H1 (cell line): Measurements from ENCODE around the gene LDLRAD4. TPM values are rescaled to one million over a fixed set of nuclear protein-coding genes. Genes with fewer than 3 reads are reported as not detected.

Experiments
- CTCF ChIA-PET: fragments of 300-600 bp; sonication (Branson Sonifier 250); formaldehyde crosslinking; loops from one replicate; lab custom pipeline; 2021; ENCODE audit not compliant: partially characterized antibody; lab: Charles Lee
- POLR2A ChIA-PET: fragments of 300-600 bp; sonication (Branson Sonifier 250); formaldehyde crosslinking; loops from one replicate; lab custom pipeline; 2021; ENCODE audit warnings: inconsistent platforms; ENCODE audit not compliant: partially characterized antibody; lab: Charles Lee
- DNase-seq, 2 experiments: peaks; one replicate each; pipeline versions ENCODE4 v3.0.0 to v3.0.0-alpha.2; 2010 to 2022; ENCODE audit warnings: low spot score in 2 of 2, low read depth in 1 of 2, mixed read lengths in 1 of 2
- FAIRE-seq: peaks from 2 replicates; lab custom pipeline; 2011; peaks lifted over from hg19 to GRCh38; lab: Jason Lieb, UNC
- H2AFZ ChIP-seq: 2 replicates; pipeline ENCODE4 v1.8.1; 2012; ENCODE audit warnings: low read length, inconsistent platforms
- H2AK5ac ChIP-seq: 2 replicates; pipeline ENCODE4 v1.6.1; 2013; ENCODE audit warnings: low read depth, low read length
- H2BK120ac ChIP-seq: replicated peaks from 2 replicates; pipeline ENCODE3; 2013; ENCODE audit warnings: low read depth, low read length, inconsistent platforms
- H2BK12ac ChIP-seq: 2 replicates; pipeline ENCODE4 v1.6.1; 2013; ENCODE audit warnings: low read depth, low read length
- H2BK15ac ChIP-seq: 2 replicates; pipeline ENCODE4 v1.6.1; 2013; ENCODE audit warnings: low read length
- H2BK20ac ChIP-seq: 2 replicates; pipeline ENCODE4 v1.6.1; 2013; ENCODE audit warnings: low read length
- H2BK5ac ChIP-seq: 2 replicates; pipeline ENCODE4 v1.6.1; 2013; ENCODE audit warnings: low read depth, low read length
- H3K14ac ChIP-seq: 2 replicates; pipeline ENCODE4 v1.6.1; 2013; ENCODE audit warnings: inconsistent platforms; ENCODE audit not compliant: insufficient read length
- H3K18ac ChIP-seq: 2 replicates; pipeline ENCODE4 v1.6.1; 2013; ENCODE audit warnings: low read length; ENCODE audit errors: extremely low read depth
- H3K23ac ChIP-seq: 2 replicates; pipeline ENCODE4 v1.6.1; 2013; ENCODE audit warnings: inconsistent platforms; ENCODE audit not compliant: insufficient read length
- H3K23me2 ChIP-seq: 2 replicates; pipeline ENCODE4 v1.6.1; 2013; ENCODE audit warnings: low read depth, low read length
- H3K27ac ChIP-seq: 2 replicates; pipeline ENCODE4 v1.6.1; 2011; ENCODE audit warnings: low read depth, low read length, inconsistent platforms
- H3K27me3 ChIP-seq, 4 experiments: replicated peaks in 1 of 4; 1 replicate in 1 of 4; 2 replicates in 3 of 4; pipeline versions ENCODE4 v1.6.1 to v1.8.1; 2011 to 2013; ENCODE audit warnings: low read length in 3 of 4, mild to moderate bottlenecking in 3 of 4, inconsistent platforms in 2 of 4, mixed read lengths in 2 of 4, moderate library complexity in 1 of 4; ENCODE audit not compliant: control insufficient read depth in 3 of 4, insufficient read depth in 3 of 4; ENCODE audit errors: extremely low read depth in 1 of 4
- H3K36me3 ChIP-seq, 4 experiments: 2 replicates each; pipeline versions ENCODE4 v1.6.1 to v1.8.1; 2011 to 2013; ENCODE audit warnings: mild to moderate bottlenecking in 4 of 4, low read length in 3 of 4, moderate library complexity in 2 of 4, control low read depth in 1 of 4, inconsistent platforms in 1 of 4; ENCODE audit not compliant: insufficient read depth in 4 of 4, control insufficient read depth in 2 of 4
- H3K4ac ChIP-seq: replicated peaks from 2 replicates; pipeline ENCODE3; 2013; ENCODE audit warnings: low read length, low read depth, mixed read lengths, inconsistent platforms; ENCODE audit not compliant: insufficient read length
- H3K4me1 ChIP-seq, 4 experiments: replicated peaks in 1 of 4; 1 replicate in 1 of 4; 2 replicates in 3 of 4; pipeline versions ENCODE4 v1.6.1 to v1.8.1; 2011 to 2013; ENCODE audit warnings: low read length in 3 of 4, inconsistent platforms in 2 of 4, mixed read lengths in 1 of 4; ENCODE audit not compliant: insufficient read depth in 4 of 4, control insufficient read depth in 3 of 4
- H3K4me2 ChIP-seq, 2 experiments: 2 replicates each; pipeline versions ENCODE4 v1.6.1 to v1.8.1; 2011 to 2013; ENCODE audit warnings: low read depth in 2 of 2, low read length in 2 of 2, control low read depth in 1 of 2, inconsistent platforms in 1 of 2, mild to moderate bottlenecking in 1 of 2; ENCODE audit not compliant: insufficient read depth in 1 of 2
- H3K4me3 ChIP-seq, 4 experiments: fragments of 200-600, 300-600 bp in 1 of 4; sonication (generic), shearing (Covaris generic), sonication (Bioruptor Twin) in 1 of 4; 2 replicates each; pipeline versions ENCODE4 v1.5.1 to v1.8.1; 2011 to 2016; ENCODE audit warnings: low read length in 4 of 4, low read depth in 3 of 4, control low read depth in 2 of 4, inconsistent platforms in 2 of 4, mild to moderate bottlenecking in 2 of 4, mixed read lengths in 1 of 4, moderate library complexity in 1 of 4; ENCODE audit not compliant: insufficient read depth in 2 of 4; ENCODE audit errors: extremely low read depth in 1 of 4
- H3K56ac ChIP-seq: replicated peaks from 2 replicates; pipeline ENCODE3; 2013; ENCODE audit warnings: low read depth, mild to moderate bottlenecking, mixed read lengths, low read length, inconsistent platforms; ENCODE audit not compliant: insufficient read length
- H3K79me1 ChIP-seq: 2 replicates; pipeline ENCODE4 v1.6.1; 2013; ENCODE audit warnings: low read depth, low read length, control low read depth
- H3K79me2 ChIP-seq, 2 experiments: 2 replicates each; pipeline versions ENCODE4 v1.6.1 to v1.8.1; 2012 to 2013; ENCODE audit warnings: low read length in 2 of 2, mild to moderate bottlenecking in 2 of 2, inconsistent platforms in 1 of 2; ENCODE audit not compliant: insufficient read depth in 2 of 2, control insufficient read depth in 1 of 2
- H3K9ac ChIP-seq, 4 experiments: replicated peaks in 1 of 4; 1 replicate in 1 of 4; 2 replicates in 3 of 4; pipeline versions ENCODE4 v1.6.1 to v1.8.1; 2011 to 2013; ENCODE audit warnings: low read depth in 3 of 4, low read length in 3 of 4, control low read depth in 2 of 4, mild to moderate bottlenecking in 2 of 4, moderate library complexity in 2 of 4, inconsistent platforms in 1 of 4; ENCODE audit errors: extremely low read depth in 1 of 4
- H3K9me3 ChIP-seq, 2 experiments: 2 replicates each; pipeline versions ENCODE4 v1.6.1 to v1.8.1; 2012 to 2013; ENCODE audit warnings: mild to moderate bottlenecking in 2 of 2, moderate library complexity in 2 of 2, control low read depth in 1 of 2, inconsistent platforms in 1 of 2, low read depth in 1 of 2, low read length in 1 of 2, mixed read lengths in 1 of 2; ENCODE audit not compliant: insufficient read depth in 2 of 2
- H4K20me1 ChIP-seq, 2 experiments: replicated peaks in 1 of 2; 2 replicates each; pipeline versions ENCODE3 to v1.8.1; 2011 to 2013; ENCODE audit warnings: inconsistent platforms in 2 of 2, low read length in 2 of 2, mild to moderate bottlenecking in 1 of 2; ENCODE audit not compliant: insufficient read depth in 2 of 2, control insufficient read depth in 1 of 2
- H4K5ac ChIP-seq: 2 replicates; pipeline ENCODE4 v1.6.1; 2013; ENCODE audit warnings: low read length, low read depth, mixed read lengths, inconsistent platforms; ENCODE audit not compliant: insufficient read length
- H4K8ac ChIP-seq: 2 replicates; pipeline ENCODE4 v1.8.0; 2013; ENCODE audit warnings: mild to moderate bottlenecking, moderate library complexity, low read length, inconsistent platforms; ENCODE audit not compliant: insufficient read depth; ENCODE audit errors: extremely low read depth
- H4K91ac ChIP-seq: replicated peaks from 2 replicates; pipeline ENCODE3; 2013; ENCODE audit warnings: low read length, mixed read lengths, inconsistent platforms; ENCODE audit not compliant: insufficient read length
- BCL11A ChIP-seq, 2 experiments: IDR thresholded peaks; one replicate each; pipeline ENCODE4 v1.6.1; 2011; ENCODE audit warnings: low read depth in 2 of 2, low read length in 2 of 2, mild to moderate bottlenecking in 2 of 2
- CHD1 ChIP-seq: IDR thresholded peaks from 2 replicates; pipeline ENCODE4 v1.6.1; 2012; ENCODE audit warnings: low read depth, low read length, improper control_type of control experiment
- CREB1 ChIP-seq: IDR thresholded peaks from 2 replicates; pipeline ENCODE4 v1.6.1; 2012; ENCODE audit warnings: inconsistent platforms
- EGR1 ChIP-seq: IDR thresholded peaks from 2 replicates; pipeline ENCODE4 v1.6.1; 2011; ENCODE audit warnings: low read depth, low read length, borderline replicate concordance
- JUN ChIP-seq: IDR thresholded peaks from 2 replicates; pipeline ENCODE4 v1.6.1; 2011; ENCODE audit warnings: low read depth, mild to moderate bottlenecking, improper control_type of control experiment, low read length
- PHF8 ChIP-seq: fragments of 200-600 bp; sonication (generic); conservative IDR thresholded peaks from 2 replicates; pipeline ENCODE4 v1.7.1; 2012; ENCODE audit warnings: low read depth, mild to moderate bottlenecking, inconsistent platforms, low read length, moderate library complexity
- POLR2A ChIP-seq, 2 experiments: IDR thresholded peaks; 1 replicate in 1 of 2; 2 replicates in 1 of 2; pipeline ENCODE4 v1.6.1; 2011; ENCODE audit warnings: low read depth in 2 of 2, low read length in 2 of 2, mild to moderate bottlenecking in 2 of 2; ENCODE audit errors: control extremely low read depth in 1 of 2
- RBBP5 ChIP-seq: IDR thresholded peaks from 2 replicates; pipeline ENCODE4 v1.7.1; 2012; ENCODE audit warnings: low read depth, mild to moderate bottlenecking, inconsistent platforms, low read length, moderate library complexity, borderline replicate concordance
- SIN3A ChIP-seq, 2 experiments: IDR thresholded peaks in 1 of 2; conservative IDR thresholded peaks in 1 of 2; 2 replicates each; pipeline ENCODE4 v1.6.1; 2011 to 2012; ENCODE audit warnings: low read length in 2 of 2, improper control_type of control experiment in 1 of 2, low read depth in 1 of 2, mild to moderate bottlenecking in 1 of 2
- TAF1 ChIP-seq: IDR thresholded peaks from 2 replicates; pipeline ENCODE4 v1.6.1; 2011; ENCODE audit warnings: mild to moderate bottlenecking, low read depth, low read length
- ZNF274 ChIP-seq: IDR thresholded peaks from 2 replicates; pipeline ENCODE4 v1.7.0; 2012; ENCODE audit warnings: low read length, borderline replicate concordance; ENCODE audit errors: extremely low read depth
- WGBS, 2 experiments: shearing (Covaris generic) in 1 of 2; methylation state at CpG; one replicate each; pipeline versions ENCODE4 v1.1.6 to v1.1.7; 2013 to 2015; ENCODE audit warnings: low lambda C conversion rate in 2 of 2, mixed read lengths in 2 of 2, inconsistent platforms in 1 of 2, low coverage in 1 of 2, missing lambda C conversion rate in 1 of 2; ENCODE audit not compliant: insufficient replicate concordance in 2 of 2, insufficient coverage in 1 of 2, insufficient read length in 1 of 2; ENCODE audit errors: extremely low coverage in 1 of 2, missing lambda C conversion rate in 1 of 2; 5-methylcytosine and 5-hydroxymethylcytosine counted together
- polyA plus RNA-seq, 7 experiments: library from polyadenylated mRNA; depleted of rRNA in 3 of 7; stranded (reverse) in 5 of 7; unstranded in 2 of 7; fragments of >200 nt in 5 of 7; fragments of 200-250 nt in 2 of 7; gene quantifications; 1 replicate in 5 of 7; 2 replicates in 1 of 7; 4 replicates in 1 of 7; pipeline versions ENCODE4 v1.2.1 to v1.2.3, GENCODE V29; 2011 to 2013; ENCODE audit warnings: missing spikeins in 2 of 7, mixed read lengths in 2 of 7
- total RNA-seq: library from RNA; stranded (reverse); fragmentation: NEBNext Ultra II Directional; extraction: Animal tissue kit (Norgen Biotek cat#: 25700); gene quantifications from 2 replicates; pipeline ENCODE4 v1.2.1, GENCODE V29; 2021
- TF ChIP-seq, protein P1 (sequence below): IDR thresholded peaks from 2 replicates; pipeline ENCODE4 v1.6.1; 2011; ENCODE audit warnings: low read depth, mild to moderate bottlenecking, low read length; ENCODE audit not compliant: insufficient read depth

The LDLRAD4 gene
- total and polyA plus RNA-seq, 2 of the 8 experiments (the other 6 are each of a cell fraction or from before 2014, with no cell fraction given), result 0.77 to 1.4 TPM

GRCh38 chr18:13309748-13310670 lies 91.4 kb downstream of the LDLRAD4 start:
- no peak overlapping the region for H2BK20ac ChIP-seq
- H4K20me1 ChIP-seq, result no peaks in the 10 kb centered on the region
- H4K8ac ChIP-seq, result no peak overlapping the region
- DNase-seq (no peak), FAIRE-seq (no peak)
- H3K4me3 ChIP-seq, result no peak overlapping the region
- no peak overlapping the region for H3K4me2 ChIP-seq
- H2BK12ac ChIP-seq, result no peak overlapping the region
- H3K9me3 ChIP-seq, result peaks cover 0 to 3% of the 10 kb centered on the region in 2 experiments; a peak in 2 of 4 replicates
- H3K27me3 ChIP-seq, result no peaks in the 10 kb centered on the region
- no peak overlapping the region for H3K27ac ChIP-seq
- no peak overlapping the region for H2BK15ac ChIP-seq
- H4K5ac ChIP-seq, result no peak overlapping the region
- no peak overlapping the region for H3K9ac ChIP-seq
- H3K14ac ChIP-seq, result no peak overlapping the region
- H3K36me3 ChIP-seq, result no peaks in the 10 kb centered on the region
- H3K79me2 ChIP-seq, result no peaks in the 10 kb centered on the region
- H3K23me2 ChIP-seq, result no peaks in the 10 kb centered on the region
- ChIA-PET POLR2A (no interaction called here), CTCF (interaction anchor here (0.9 kb wide), 1 partner anchor 93 kb away, joined by 3 read pairs; no protein-coding TSS in a partner anchor)
- no peak overlapping the region for H3K18ac ChIP-seq
- H2BK120ac ChIP-seq, result no peak overlapping the region
- H2AFZ ChIP-seq, result no peak overlapping the region
- no peaks in the 10 kb centered on the region for H3K79me1 ChIP-seq
- WGBS, 2 experiments, result 97% methylated on average over 13 of the region's 13 CpGs; no CpG with 5 or more reads in 1 of the 2 experiments
- no peak overlapping the region for H3K56ac ChIP-seq
- H2AK5ac ChIP-seq, result no peak overlapping the region
- H3K23ac ChIP-seq, result no peak overlapping the region
- no peak overlapping the region for H4K91ac ChIP-seq
- no peak overlapping the region for H3K4ac ChIP-seq
- H2BK5ac ChIP-seq, result no peak overlapping the region
- H3K4me1 ChIP-seq, result no peaks in the 10 kb centered on the region
- TF ChIP-seq ZNF274 (no peak), BCL11A (IDR thresholded peaks at IDR 0.05; ENCODE audit: low read depth in 2 of 2, low read length in 2 of 2) (no peak), RBBP5 (no peak), POLR2A (IDR thresholded peaks at IDR 0.05; ENCODE audit: control extremely low read depth in 1 of 2, low read depth in 2 of 2, low read length in 2 of 2) (no peak), CHD1 (no peak), CREB1 (no peak), EGR1 (no peak), PHF8 (no peak), TAF1 (no peak), JUN (no peak), SIN3A (conservative IDR thresholded peaks at IDR 0.05 in 1 of 2, IDR thresholded peaks at IDR 0.05 in 1 of 2; ENCODE audit: low read depth in 1 of 2, low read length in 2 of 2) (no peak)
- TF ChIP-seq, protein P1, sequence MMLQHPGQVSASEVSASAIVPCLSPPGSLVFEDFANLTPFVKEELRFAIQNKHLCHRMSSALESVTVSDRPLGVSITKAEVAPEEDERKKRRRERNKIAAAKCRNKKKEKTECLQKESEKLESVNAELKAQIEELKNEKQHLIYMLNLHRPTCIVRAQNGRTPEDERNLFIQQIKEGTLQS, result no peak
